Fibroblast of villous mesenchyme (primary cell): ENCODE measurements around the gene SBK2. TPM values are rescaled to one million over a fixed set of nuclear protein-coding genes. Genes with fewer than 3 reads are reported as not detected.
A peak's percentile ranks its signal among the peaks of the same experiment; 100 is the strongest.

Source experiments
- DNase-seq: peaks from one replicate; pipeline ENCODE4 v3.0.0-alpha.2; 2010; ENCODE audit warnings: low read depth
- H3K4me3 ChIP-seq: 2 replicates; pipeline ENCODE4 v1.5.1; 2011; ENCODE audit warnings: low read depth, mild to moderate bottlenecking, low read length
- CTCF ChIP-seq: IDR thresholded peaks from 2 replicates; pipeline ENCODE4 v1.5.1; 2012; ENCODE audit warnings: low read depth, mild to moderate bottlenecking, low read length; ENCODE audit not compliant: insufficient read depth
- total RNA-seq: library from RNA; depleted of rRNA; stranded (reverse); fragments of >200 nt; gene quantifications from 2 replicates; pipeline ENCODE4 v1.2.3, GENCODE V29; 2012

SBK2 gene
- total RNA-seq, 1 donor, result not detected

DNA sequence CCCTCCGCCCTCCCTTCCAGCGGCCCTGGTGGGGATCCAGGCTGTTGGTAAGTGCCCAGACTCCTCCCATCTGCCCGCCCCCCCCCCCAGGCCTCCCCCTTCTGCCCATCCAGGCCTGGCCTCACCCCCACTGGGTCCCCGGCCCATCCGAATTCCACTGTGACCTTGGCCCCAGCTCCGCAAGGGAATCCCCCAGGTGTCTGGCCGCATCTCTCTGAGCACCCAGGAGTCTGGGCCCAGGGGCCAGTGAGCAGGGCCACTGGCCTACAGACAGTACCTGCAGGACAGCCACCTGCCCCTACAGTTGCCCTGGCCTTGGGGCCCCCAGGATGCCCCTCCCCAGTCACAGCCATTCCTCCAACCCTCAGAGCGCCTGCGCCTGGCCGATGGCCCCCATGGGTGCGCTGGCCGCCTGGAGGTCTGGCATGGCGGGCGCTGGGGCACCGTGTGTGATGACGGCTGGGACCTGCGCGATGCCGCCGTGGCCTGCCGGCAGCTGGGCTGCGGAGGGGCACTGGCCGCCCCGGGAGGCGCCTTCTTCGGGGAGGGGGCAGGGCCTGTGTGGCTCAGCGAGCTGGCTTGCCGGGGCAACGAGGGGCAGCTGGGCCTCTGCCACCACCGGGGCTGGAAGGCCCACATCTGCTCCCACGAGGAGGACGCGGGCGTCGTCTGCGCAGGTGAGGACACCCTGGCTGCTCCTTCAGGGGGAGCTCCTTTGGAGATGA, 47.8 kb downstream of the SBK2 start:
- no peak for DNase-seq
- H3K4me3 ChIP-seq, result no peak overlapping the region
- TF ChIP-seq CTCF, result no peak

DNA sequence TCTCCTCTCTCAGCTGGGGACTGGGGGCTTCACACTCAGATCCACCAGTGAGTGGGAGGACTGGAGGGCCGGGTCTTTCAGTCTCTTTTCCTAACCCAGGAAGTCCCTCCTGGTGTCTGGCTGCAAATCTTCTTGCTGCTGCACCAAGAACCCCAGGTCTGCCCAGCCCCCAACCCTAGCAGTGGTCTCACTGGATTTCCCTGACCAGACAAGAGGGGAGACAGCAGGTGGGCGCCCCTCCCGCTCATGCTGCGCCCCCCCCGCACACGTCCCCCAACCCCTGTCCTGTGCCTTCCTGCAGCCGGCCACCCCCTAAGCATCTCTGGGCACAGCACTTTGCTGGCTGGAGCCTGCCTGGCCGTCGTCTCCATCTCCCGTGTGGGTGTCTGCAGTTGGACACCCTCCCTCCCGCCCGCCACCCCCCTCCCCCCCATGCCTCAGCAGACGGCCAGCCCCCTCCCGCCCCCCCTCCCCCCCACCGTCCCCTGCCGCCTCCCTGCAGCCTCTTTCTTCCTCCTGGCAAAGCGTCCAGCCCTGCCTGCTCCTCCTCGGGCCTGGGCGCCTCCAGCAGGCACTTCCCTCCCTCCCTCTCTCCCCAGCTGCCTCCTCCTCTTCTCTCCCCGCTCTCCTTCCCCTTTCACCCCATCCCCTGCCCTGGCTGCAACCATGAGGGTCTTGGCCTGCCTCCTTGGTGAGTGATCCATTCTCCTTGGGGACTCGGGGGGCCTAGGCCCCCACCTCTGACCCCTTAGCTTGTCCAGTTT, 48.8 kb downstream of the SBK2 start, which contains the start of gene SSC5D:
Gene SSC5D (plus strand): TSS at position 513 of the 764 bp plus-strand sequence. CDS start 154 bp downstream, at position 667.
- DNase-seq, result no peak
- no peak for TF ChIP-seq CTCF
- peak within 1 kb of the TSS; percentile 40 for H3K4me3 ChIP-seq

GRCh38 chr19:55486971-55487923, 49.7 kb downstream of the SBK2 start:
- H3K4me3 ChIP-seq, result peak overlapping the region; percentile 23
- no peak for TF ChIP-seq CTCF
- peak; percentile 89 for DNase-seq

DNA sequence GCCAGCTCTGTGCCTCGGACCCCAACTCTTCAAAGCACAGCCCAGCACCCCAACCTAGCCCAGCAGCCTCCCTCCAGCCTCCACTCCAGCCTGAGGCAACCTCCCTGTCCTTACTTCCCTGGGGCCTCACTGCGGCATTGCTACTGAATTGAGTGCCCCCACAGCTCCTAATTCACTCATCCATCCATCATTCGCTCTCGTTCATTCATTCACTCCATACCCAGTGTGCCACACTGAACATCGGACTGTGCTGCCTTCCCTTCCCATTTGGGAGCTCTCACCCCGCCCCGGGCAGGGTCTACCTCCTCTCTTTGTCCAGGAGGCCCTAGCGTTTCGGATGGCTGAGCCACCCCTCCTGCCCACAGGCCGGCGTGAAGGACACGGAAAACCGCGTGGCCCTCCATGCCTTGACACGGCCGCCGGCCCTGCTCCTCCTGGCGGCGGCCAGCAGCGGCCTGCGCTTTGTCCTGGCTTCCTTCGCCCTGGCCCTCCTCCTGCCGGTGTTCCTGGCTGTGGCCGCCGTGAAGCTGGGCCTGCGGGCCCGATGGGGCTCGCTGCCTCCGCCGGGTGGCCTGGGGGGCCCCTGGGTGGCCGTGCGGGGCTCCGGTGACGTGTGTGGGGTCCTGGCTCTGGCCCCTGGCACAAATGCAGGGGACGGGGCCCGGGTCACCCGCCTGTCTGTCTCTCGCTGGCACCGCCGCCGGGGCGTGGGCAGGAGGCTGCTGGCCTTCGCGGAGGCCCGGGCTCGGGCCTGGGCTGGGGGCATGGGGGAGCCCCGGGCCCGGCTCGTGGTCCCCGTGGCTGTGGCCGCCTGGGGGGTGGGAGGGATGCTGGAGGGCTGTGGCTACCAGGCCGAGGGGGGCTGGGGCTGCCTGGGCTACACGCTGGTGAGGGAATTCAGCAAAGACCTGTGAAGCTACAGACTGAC, 50.6 kb downstream of the SBK2 start:
- peak overlapping the region; percentile 77 for H3K4me3 ChIP-seq
- TF ChIP-seq CTCF, result peak; percentile 6
- DNase-seq, result no peak

- DNase-seq, result no peak
- TF ChIP-seq CTCF, result no peak
- peak overlapping the region; percentile 77 for H3K4me3 ChIP-seq
Observed at GRCh38 chr19:55485439-55486011, 51.4 kb downstream of the SBK2 start.
